ENCODE measurements around the gene SLC6A9. TPM values are rescaled to one million over a fixed set of nuclear protein-coding genes. Genes with fewer than 3 reads are reported as not detected.

Gene SLC6A9
- total and polyA plus RNA-seq, 2 of the 8 experiments (the other 6 are each of a cell fraction or from before 2014, with no cell fraction given), result 20.2 to 24.2 TPM

- Histone ChIP-seq H2BK5ac (ENCODE audit: low read depth, low read length) (no peak overlapping the region), H3K23ac (ENCODE audit: insufficient read length) (no peak overlapping the region), H2BK20ac (ENCODE audit: low read length) (no peak overlapping the region), H3K56ac (replicated peaks; ENCODE audit: insufficient read length, low read depth, low read length) (no peak overlapping the region), H3K9me3 (ENCODE audit: insufficient read depth in 2 of 2, low read depth in 1 of 2, low read length in 1 of 2) (no peaks in the 10 kb centered on the region), H4K5ac (ENCODE audit: insufficient read length, low read depth, low read length) (no peak overlapping the region), H3K18ac (ENCODE audit: extremely low read depth, low read length) (no peak overlapping the region), H3K4me2 (ENCODE audit: insufficient read depth in 1 of 2, low read depth in 2 of 2, low read length in 2 of 2) (no peak overlapping the region), H4K91ac (replicated peaks; ENCODE audit: insufficient read length, low read length) (no peak overlapping the region), H3K14ac (ENCODE audit: insufficient read length) (no peak overlapping the region), H4K20me1 (replicated peaks in 1 of 2; ENCODE audit: control insufficient read depth in 1 of 2, insufficient read depth in 2 of 2, low read length in 2 of 2) (no peaks in the 10 kb centered on the region), H3K36me3 (ENCODE audit: control insufficient read depth in 2 of 4, insufficient read depth in 4 of 4, low read length in 3 of 4) (no peaks in the 10 kb centered on the region), H3K79me1 (ENCODE audit: low read depth, low read length) (no peaks in the 10 kb centered on the region), H4K8ac (ENCODE audit: extremely low read depth, insufficient read depth, low read length) (no peak overlapping the region; the same call in 1 of the 2 replicates), H3K27me3 (replicated peaks in 1 of 4; ENCODE audit: control insufficient read depth in 3 of 4, extremely low read depth in 1 of 4, insufficient read depth in 3 of 4, low read length in 3 of 4) (peaks cover 0 to 4% (median 1%) of the 10 kb centered on the region in 4 experiments; a peak in 1 of 7 replicates), H3K79me2 (ENCODE audit: control insufficient read depth in 1 of 2, insufficient read depth in 2 of 2, low read length in 2 of 2) (no peaks in the 10 kb centered on the region), H3K23me2 (ENCODE audit: low read depth, low read length) (no peaks in the 10 kb centered on the region; the same call in 1 of the 2 replicates), H3K4ac (replicated peaks; ENCODE audit: insufficient read length, low read depth, low read length) (no peak overlapping the region), H2BK12ac (ENCODE audit: low read depth, low read length) (no peak overlapping the region), H3K4me1 (replicated peaks in 1 of 4; ENCODE audit: control insufficient read depth in 3 of 4, insufficient read depth in 4 of 4, low read length in 3 of 4) (peaks cover 0 to 4% (median 2%) of the 10 kb centered on the region in 4 experiments; a peak in 4 of 7 replicates), H2BK15ac (ENCODE audit: low read length) (0 out of 2 replicates have a peak overlapping the region, but pooled peaks have one; percentile 65), H3K9ac (replicated peaks in 1 of 4; ENCODE audit: extremely low read depth in 1 of 4, low read depth in 3 of 4, low read length in 3 of 4) (no peak overlapping the region), H2AK5ac (ENCODE audit: low read depth, low read length) (no peak overlapping the region), H2AFZ (ENCODE audit: low read length) (no peak overlapping the region; the same call in 1 of the 2 replicates), H3K4me3 (ENCODE audit: extremely low read depth in 1 of 4, insufficient read depth in 2 of 4, low read depth in 3 of 4, low read length in 4 of 4) (no peak overlapping the region), H3K27ac (ENCODE audit: low read depth, low read length) (no peak overlapping the region), H2BK120ac (replicated peaks; ENCODE audit: low read depth, low read length) (no peak overlapping the region)
- WGBS, 2 experiments (ENCODE audit: extremely low coverage in 1 of 2, insufficient coverage in 1 of 2, insufficient read length in 1 of 2, insufficient replicate concordance in 2 of 2, low coverage in 1 of 2, low lambda C conversion rate in 2 of 2, missing lambda C conversion rate in 1 of 2), result 87% methylated on average over 2 of the region's 2 CpGs; no CpG with 5 or more reads in 1 of the 2 experiments
- CTCF ChIA-PET (ENCODE audit: partially characterized antibody), result interaction anchor here (0.5 to 1.7 kb wide), 7 partner anchors 12 to 1796 kb away, joined by 3 to 4 read pairs (median 3); no protein-coding TSS in a partner anchor
- POLR2A ChIA-PET (ENCODE audit: partially characterized antibody), result interaction anchor here (0.7 kb wide), 1 partner anchor 55 kb away, joined by 3 read pairs; no protein-coding TSS in a partner anchor
- FAIRE-seq (no peak), DNase-seq (ENCODE audit: low read depth in 1 of 2, low spot score in 2 of 2) (no peak)
- TF ChIP-seq, protein P1, sequence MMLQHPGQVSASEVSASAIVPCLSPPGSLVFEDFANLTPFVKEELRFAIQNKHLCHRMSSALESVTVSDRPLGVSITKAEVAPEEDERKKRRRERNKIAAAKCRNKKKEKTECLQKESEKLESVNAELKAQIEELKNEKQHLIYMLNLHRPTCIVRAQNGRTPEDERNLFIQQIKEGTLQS (IDR thresholded peaks at IDR 0.05; ENCODE audit: insufficient read depth, low read depth, low read length), result no peak
- TF ChIP-seq SIX5 (IDR thresholded peaks at IDR 0.05; ENCODE audit: low read depth, low read length) (no peak), KDM5A (IDR thresholded peaks at IDR 0.05; ENCODE audit: low read length) (no peak), BRCA1 (IDR thresholded peaks at IDR 0.05; ENCODE audit: low read depth, low read length) (no peak), MAFK (IDR thresholded peaks at IDR 0.05; ENCODE audit: low read depth, low read length) (no peak), HDAC2 (IDR thresholded peaks at IDR 0.05; ENCODE audit: borderline replicate concordance in 1 of 2, low read depth in 2 of 2, low read length in 2 of 2) (no peak), SIN3A (conservative IDR thresholded peaks at IDR 0.05 in 1 of 2, IDR thresholded peaks at IDR 0.05 in 1 of 2; ENCODE audit: low read depth in 1 of 2, low read length in 2 of 2) (no peak), SP4 (IDR thresholded peaks at IDR 0.05; ENCODE audit: low read length) (no peak), SRF (IDR thresholded peaks at IDR 0.05; ENCODE audit: low read depth, low read length) (no peak), RNF2 (IDR thresholded peaks at IDR 0.05; ENCODE audit: borderline replicate concordance, low read depth, low read length, missing control alignments, poor library complexity, severe bottlenecking) (no peak)
- TF ChIP-seq, protein P2, sequence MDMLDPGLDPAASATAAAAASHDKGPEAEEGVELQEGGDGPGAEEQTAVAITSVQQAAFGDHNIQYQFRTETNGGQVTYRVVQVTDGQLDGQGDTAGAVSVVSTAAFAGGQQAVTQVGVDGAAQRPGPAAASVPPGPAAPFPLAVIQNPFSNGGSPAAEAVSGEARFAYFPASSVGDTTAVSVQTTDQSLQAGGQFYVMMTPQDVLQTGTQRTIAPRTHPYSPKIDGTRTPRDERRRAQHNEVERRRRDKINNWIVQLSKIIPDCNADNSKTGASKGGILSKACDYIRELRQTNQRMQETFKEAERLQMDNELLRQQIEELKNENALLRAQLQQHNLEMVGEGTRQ (IDR thresholded peaks at IDR 0.05; ENCODE audit: low read length), result no peak
Measured at GRCh38 chr1:44068442-44068921, 37.2 kb upstream of the SLC6A9 start.

All from H1 (cell line).